IPS DF 6.9 (cell line): ENCODE results near the gene MDK.

Experiments used
- DNase-seq: peaks from one replicate; pipeline ENCODE4 v3.0.0-alpha.2; 2013; ENCODE audit warnings: low read depth, low spot score
- H3K27ac ChIP-seq: one replicate; pipeline ENCODE4 v1.5.1; 2013; ENCODE audit warnings: low read length, control low read depth
- H3K27me3 ChIP-seq: 2 replicates; pipeline ENCODE4 v1.6.1; 2013; ENCODE audit warnings: mild to moderate bottlenecking, low read length; ENCODE audit not compliant: control insufficient read depth, insufficient read depth
- H3K36me3 ChIP-seq: 2 replicates; pipeline ENCODE4 v1.6.1; 2013; ENCODE audit warnings: low read length; ENCODE audit not compliant: control insufficient read depth, insufficient read depth
- H3K4me1 ChIP-seq: 2 replicates; pipeline ENCODE4 v1.6.1; 2013; ENCODE audit warnings: low read length; ENCODE audit not compliant: control insufficient read depth, insufficient read depth
- H3K4me3 ChIP-seq: 2 replicates; pipeline ENCODE4 v1.5.1; 2013; ENCODE audit warnings: mild to moderate bottlenecking, low read length
- H3K9me3 ChIP-seq: 2 replicates; pipeline ENCODE4 v1.6.1; 2013; ENCODE audit warnings: low read length, inconsistent platforms; ENCODE audit not compliant: control insufficient read depth, insufficient read depth
- WGBS: extraction: QIAGEN DNeasy Blood & Tissue Kit; methylation state at CpG from one replicate; pipeline ENCODE4 v1.1.7; 2013; ENCODE audit warnings: mixed read lengths, missing lambda C conversion rate; ENCODE audit not compliant: insufficient read length, insufficient coverage; 5-methylcytosine and 5-hydroxymethylcytosine counted together

The MDK gene

DNA sequence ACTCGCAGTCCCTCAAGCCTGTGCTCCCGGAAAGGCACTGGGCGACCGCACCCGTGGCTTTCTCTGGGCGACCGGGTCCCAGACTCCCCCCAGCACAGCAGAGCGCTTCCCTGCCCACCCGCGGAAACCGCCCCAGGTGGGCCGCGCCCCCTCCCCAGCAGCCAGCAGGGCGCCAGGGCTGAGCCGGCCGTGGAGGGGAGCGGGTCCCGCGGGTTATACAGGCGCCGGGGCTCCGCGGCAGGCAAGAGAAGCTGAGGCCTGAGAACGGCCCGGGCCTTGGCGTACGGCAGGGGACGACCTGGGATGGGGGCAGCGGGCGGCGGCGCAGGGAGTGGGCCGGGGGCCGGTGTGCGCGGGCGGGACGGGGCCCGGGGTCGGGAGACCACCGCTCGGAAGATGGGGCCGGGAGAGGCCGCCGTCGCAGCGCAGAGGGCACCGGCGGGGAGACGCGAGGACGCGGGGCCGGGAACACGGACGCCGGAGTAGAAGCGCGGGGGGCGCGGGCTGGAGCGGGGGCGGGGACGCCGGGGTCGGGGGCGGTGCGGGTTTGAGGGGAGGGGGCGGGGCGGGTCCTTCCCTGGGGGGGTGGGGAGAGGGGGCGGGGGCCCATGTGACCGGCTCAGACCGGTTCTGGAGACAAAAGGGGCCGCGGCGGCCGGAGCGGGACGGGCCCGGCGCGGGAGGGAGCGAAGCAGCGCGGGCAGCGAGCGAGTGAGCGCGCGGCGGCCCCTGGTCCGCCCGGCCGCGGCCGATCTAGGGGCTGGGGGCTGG, at the start of gene MDK:
Gene MDK (plus strand): TSS at position 622 of the 771 bp plus-strand sequence. CDS start 389 bp downstream, outside the sequence.
- no CpG with 5 or more reads among the region's 96 CpGs for WGBS
- Histone ChIP-seq H3K9me3 (no peaks in the 10 kb centered on the region), H3K27ac (no peak within 1 kb of the TSS), H3K27me3 (no peaks in the 10 kb centered on the region), H3K36me3 (peaks cover 8% of the 10 kb centered on the region), H3K4me3 (peak within 1 kb of the TSS; percentile 73), H3K4me1 (peaks cover 8% of the 10 kb centered on the region)
- no peak for DNase-seq

- no peak for DNase-seq
- Histone ChIP-seq H3K4me3 (peak overlapping the region; percentile 55; the same call in 1 of the 2 replicates), H3K36me3 (no peaks in the 10 kb centered on the region), H3K9me3 (no peaks in the 10 kb centered on the region), H3K27me3 (peaks cover 22% of the 10 kb centered on the region), H3K27ac (no peak overlapping the region), H3K4me1 (peaks cover 9% of the 10 kb centered on the region)
- no CpG with 5 or more reads among the region's 8 CpGs for WGBS
Observed at GRCh38 chr11:46332093-46332567, 49.3 kb upstream of the MDK start.

DNA sequence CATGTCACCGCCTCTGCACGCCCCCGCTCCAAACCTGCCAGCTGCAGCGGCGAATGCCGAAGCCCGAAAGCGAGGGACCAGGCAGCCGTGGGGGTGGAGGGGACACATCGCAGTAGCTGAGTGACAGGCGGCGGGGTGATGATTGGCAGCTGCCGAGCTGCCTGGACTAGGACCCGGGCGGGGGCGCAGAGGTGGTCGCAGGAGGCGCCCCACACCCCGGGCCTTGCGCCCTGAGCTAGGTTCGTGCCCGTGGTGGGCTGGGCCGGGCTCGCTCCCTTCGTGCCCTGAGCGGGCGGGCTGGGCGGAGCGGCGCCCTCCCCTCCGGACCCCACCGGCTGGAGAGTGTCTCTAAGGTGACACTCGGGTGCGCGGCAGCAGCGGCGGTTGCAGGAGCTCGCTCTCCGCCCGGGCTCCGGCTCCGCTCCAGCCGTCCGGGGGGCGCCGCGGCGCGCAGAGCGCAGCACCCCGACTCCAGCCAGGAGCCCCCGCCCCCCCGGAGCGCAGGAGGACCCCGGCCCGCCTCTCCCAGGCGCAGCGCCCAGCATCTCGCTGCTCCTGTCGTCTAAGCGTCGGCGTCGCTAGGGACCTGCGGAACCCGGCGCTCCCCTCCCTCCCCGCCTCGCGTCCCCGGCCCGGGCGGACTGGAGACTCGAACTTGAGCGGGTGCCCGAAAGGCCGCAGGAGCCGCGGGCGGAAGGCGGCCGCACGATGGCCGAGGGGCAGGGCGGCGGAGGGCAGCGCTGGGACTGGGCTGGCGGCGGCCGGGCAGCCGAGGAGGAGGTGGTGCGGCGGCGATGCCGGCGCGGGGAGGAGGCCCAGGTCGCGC, 48.7 kb upstream of the MDK start:
- peak overlapping the region; percentile 55; the same call in 1 of the 2 replicates for H3K4me3 ChIP-seq

GRCh38 chr11:46333394-46333947, 48.0 kb upstream of the MDK start:
- Histone ChIP-seq H3K4me1 (peaks cover 14% of the 10 kb centered on the region), H3K4me3 (peak overlapping the region; percentile 55; the same call in 1 of the 2 replicates), H3K27me3 (peaks cover 22% of the 10 kb centered on the region), H3K36me3 (no peaks in the 10 kb centered on the region), H3K27ac (no peak overlapping the region), H3K9me3 (no peaks in the 10 kb centered on the region)
- no peak for DNase-seq
- WGBS = no CpG with 5 or more reads among the region's 25 CpGs

More for the DNA sequence above, 48.7 kb upstream of the MDK start:
- no peaks in the 10 kb centered on the region for H3K36me3 ChIP-seq
- H3K27me3 ChIP-seq = peaks cover 22% of the 10 kb centered on the region
- DNase-seq = no peak
- H3K4me1 ChIP-seq = peaks cover 11% of the 10 kb centered on the region
- H3K27ac ChIP-seq = no peak overlapping the region
- no peaks in the 10 kb centered on the region for H3K9me3 ChIP-seq
- no CpG with 5 or more reads among the region's 99 CpGs for WGBS

GRCh38 chr11:46334211-46334610, 47.3 kb upstream of the MDK start:
- Histone ChIP-seq H3K27ac (no peak overlapping the region), H3K4me3 (no peak overlapping the region), H3K9me3 (no peaks in the 10 kb centered on the region), H3K36me3 (no peaks in the 10 kb centered on the region), H3K27me3 (peaks cover 22% of the 10 kb centered on the region), H3K4me1 (peaks cover 15% of the 10 kb centered on the region)
- DNase-seq = no peak
- no CpG with 5 or more reads among the region's 3 CpGs for WGBS

GRCh38 chr11:46335271-46335670, 46.2 kb upstream of the MDK start:
- no peaks in the 10 kb centered on the region for H3K36me3 ChIP-seq
- no peak for DNase-seq
- no peak overlapping the region for H3K4me3 ChIP-seq
- H3K9me3 ChIP-seq = no peaks in the 10 kb centered on the region
- H3K27me3 ChIP-seq = peaks cover 22% of the 10 kb centered on the region
- no CpG with 5 or more reads among the region's 6 CpGs for WGBS
- no peak overlapping the region for H3K27ac ChIP-seq
- peaks cover 18% of the 10 kb centered on the region for H3K4me1 ChIP-seq

DNA sequence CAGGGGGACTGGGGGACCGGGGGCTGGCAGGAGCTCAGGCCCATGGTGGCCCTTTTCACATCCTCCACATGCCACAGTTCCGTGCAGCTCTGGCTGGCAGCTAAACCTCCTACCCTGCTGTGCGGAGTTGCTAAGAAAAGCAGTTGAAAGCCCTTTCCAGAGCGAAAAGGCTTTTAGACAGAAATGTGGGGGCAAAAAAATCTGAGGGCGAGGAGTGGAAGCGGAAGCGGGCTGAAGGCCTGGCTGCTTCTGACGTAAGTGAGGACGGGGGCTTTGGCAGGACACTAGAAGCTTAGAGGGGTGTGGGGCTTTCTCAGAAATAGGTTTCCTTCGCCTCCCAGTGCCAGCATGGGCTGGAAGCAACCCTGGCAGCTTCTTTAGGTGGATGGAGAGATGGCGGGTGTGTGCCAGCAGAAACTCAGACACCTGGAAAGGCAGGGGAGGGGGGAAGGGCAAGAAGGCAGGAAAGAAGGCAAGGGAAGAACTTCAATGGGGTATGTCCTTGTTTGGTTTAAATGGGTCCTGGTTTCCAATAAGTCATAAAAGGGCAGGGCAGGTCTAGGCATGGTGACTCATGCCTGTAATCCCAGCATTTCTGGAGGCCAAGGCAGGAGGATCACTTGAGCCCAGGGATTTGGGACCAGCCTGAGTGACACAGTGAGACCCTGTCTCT, 45.4 kb upstream of the MDK start:
- DNase-seq = no peak
- no peak overlapping the region for H3K4me3 ChIP-seq
- H3K9me3 ChIP-seq = no peaks in the 10 kb centered on the region
- no peaks in the 10 kb centered on the region for H3K36me3 ChIP-seq
- H3K4me1 ChIP-seq = peaks cover 17% of the 10 kb centered on the region
- WGBS = no CpG with 5 or more reads among the region's 11 CpGs
- peaks cover 22% of the 10 kb centered on the region for H3K27me3 ChIP-seq
- no peak overlapping the region for H3K27ac ChIP-seq

- no peak for DNase-seq
- H3K9me3 ChIP-seq = no peaks in the 10 kb centered on the region
- peaks cover 17% of the 10 kb centered on the region for H3K4me1 ChIP-seq
- WGBS = no CpG with 5 or more reads among the region's 12 CpGs
- H3K36me3 ChIP-seq = no peaks in the 10 kb centered on the region
- H3K27me3 ChIP-seq = peaks cover 15% of the 10 kb centered on the region
- H3K4me3 ChIP-seq = no peak overlapping the region
- H3K27ac ChIP-seq = no peak overlapping the region
Observed at GRCh38 chr11:46336563-46337180, 44.8 kb upstream of the MDK start.

- no peaks in the 10 kb centered on the region for H3K36me3 ChIP-seq
- peaks cover 19% of the 10 kb centered on the region for H3K4me1 ChIP-seq
- peaks cover 8% of the 10 kb centered on the region; the same call in 1 of the 2 replicates for H3K27me3 ChIP-seq
- DNase-seq = no peak
- H3K27ac ChIP-seq = no peak overlapping the region
- no peak overlapping the region for H3K4me3 ChIP-seq
- WGBS = no CpG with 5 or more reads among the region's 13 CpGs
- H3K9me3 ChIP-seq = no peaks in the 10 kb centered on the region
Observed at GRCh38 chr11:46337626-46338345, 43.7 kb upstream of the MDK start.
